Upper lobe of left lung (tissue), 6 donors: ENCODE results near the gene CDK11B. TPM values are rescaled to one million over a fixed set of nuclear protein-coding genes. Genes with fewer than 3 reads are reported as not detected.
A peak's percentile ranks its signal among the peaks of the same experiment; 100 is the strongest.

Experiments used
- ATAC-seq, 2 donors: fragments of 200-7000 bp; cut with Tn5 transposase; one replicate each; pipeline ENCODE4 v1.9.1; 2022; ENCODE audit warnings: mild to moderate bottlenecking in 2 of 2, moderate library complexity in 2 of 2; ENCODE audit not compliant: low FRiP score in 2 of 2
- DNase-seq, 2 donors: peaks; one replicate each; pipeline ENCODE4 v3.0.0-alpha.2; 2019 to 2020
- H3K27ac ChIP-seq, 4 donors: fragments of 200-600 bp; sonication (generic); one replicate each; pipeline ENCODE4 v1.5.1; 2016 to 2019
- H3K27me3 ChIP-seq, 4 donors: fragments of 200-600 bp; sonication (generic); one replicate each; pipeline ENCODE4 v1.5.1; 2017 to 2019
- H3K36me3 ChIP-seq, 4 donors: fragments of 200-600 bp; sonication (generic); one replicate each; pipeline ENCODE4 v1.5.1; 2016 to 2019
- H3K4me1 ChIP-seq, 4 donors: fragments of 200-600 bp; sonication (generic); one replicate each; pipeline ENCODE4 v1.5.1; 2018 to 2019
- H3K4me3 ChIP-seq, 4 donors: fragments of 200-600 bp; sonication (generic); one replicate each; pipeline ENCODE4 v1.5.1; 2017 to 2019; ENCODE audit warnings: mild to moderate bottlenecking in 2 of 4, moderate library complexity in 1 of 4
- H3K9me3 ChIP-seq, 4 donors: fragments of 200-600 bp; sonication (generic); one replicate each; pipeline ENCODE4 v1.5.1; 2018 to 2019
- CTCF ChIP-seq, 6 experiments: fragments of 450-650 bp in 4 of 6; fragments of 200-600 bp in 2 of 6; sonication (generic) in 2 of 6; IDR thresholded peaks; one replicate each; pipeline ENCODE4 v1.5.1; 2016 to 2019; ENCODE audit warnings: antibody characterized with exemption in 6 of 6
- EP300 ChIP-seq, 4 donors: sonication (generic); formaldehyde crosslinking; IDR thresholded peaks; one replicate each; pipeline ENCODE4 v1.5.1; 2017; ENCODE audit warnings: antibody characterized with exemption in 4 of 4, control low read depth in 2 of 4
- POLR2A ChIP-seq, 4 donors: fragments of 450-650 bp; IDR thresholded peaks; one replicate each; pipeline ENCODE4 v1.5.1; 2016 to 2017; ENCODE audit warnings: antibody characterized with exemption in 4 of 4, mild to moderate bottlenecking in 2 of 4
- POLR2AphosphoS5 ChIP-seq, 2 donors: sonication (generic); formaldehyde crosslinking; IDR thresholded peaks; one replicate each; pipeline ENCODE4 v1.5.1; 2017; ENCODE audit warnings: antibody characterized with exemption in 2 of 2
- WGBS, 2 donors: methylation state at CpG; one replicate each; pipeline ENCODE4 v1.1.5; 2017 to 2018; 5-methylcytosine and 5-hydroxymethylcytosine counted together
- total RNA-seq, 6 donors: library from RNA; depleted of rRNA in 4 of 6; stranded (reverse); fragments of >200 nt in 4 of 6; gene quantifications; one replicate each; pipeline versions ENCODE4 v1.1.0 to v1.2.1, GENCODE V29; 2016 to 2021
- donor health status: DM: no; HTN: no; CAD: no; lungs with moderate emphysema.
- donor health status: DM: no; HTN: yes; CAD: no; lungs with severe emphysema.

CDK11B gene
- total RNA-seq, 6 donors from 2014 or later, result 20.8 to 55.5 (median 24.9) TPM

- Histone ChIP-seq H3K9me3 (no peaks in the 10 kb centered on the region), H3K4me1 (peaks cover 7 to 32% (median 18%) of the 10 kb centered on the region in 4 donors), H3K27me3 (peaks cover 0 to 32% (median 13%) of the 10 kb centered on the region in 4 donors), H3K4me3 (peak overlapping the region in 3 of 4 donors; percentile 32 to 33 (median 32)), H3K27ac (peak overlapping the region in 2 of 4 donors; percentile 7 to 88), H3K36me3 (peaks cover 0 to 41% (median 9%) of the 10 kb centered on the region in 4 donors)
- ATAC-seq (no peak), DNase-seq (peak in 1 of 2 donors; percentile 89)
- 60 to 80% methylated on average over 1 to 31 of the region's 53 CpGs for WGBS, 2 donors
- no peak for TF ChIP-seq POLR2AphosphoS5 (IDR thresholded peaks at IDR 0.05)
- TF ChIP-seq EP300 (IDR thresholded peaks at IDR 0.05), result no peak
- no peak for TF ChIP-seq CTCF (IDR thresholded peaks at IDR 0.05)
- no peak for TF ChIP-seq POLR2A (IDR thresholded peaks at IDR 0.05)
These were observed 29.9 kb downstream of the CDK11B start for GRCh38 chr1:1628754-1629429.

GRCh38 chr1:1627829-1628753 is 30.7 kb downstream of the CDK11B start:
- ATAC-seq (no peak), DNase-seq (peak in 1 of 2 donors; percentile 85)
- H3K36me3 ChIP-seq, result peaks cover 0 to 42% (median 9%) of the 10 kb centered on the region in 4 donors
- no peak overlapping the region for H3K27ac ChIP-seq
- H3K27me3 ChIP-seq, result peaks cover 0 to 32% (median 13%) of the 10 kb centered on the region in 4 donors
- H3K9me3 ChIP-seq, result no peaks in the 10 kb centered on the region
- TF ChIP-seq EP300 (IDR thresholded peaks at IDR 0.05) (no peak), POLR2A (IDR thresholded peaks at IDR 0.05) (no peak), CTCF (IDR thresholded peaks at IDR 0.05) (no peak), POLR2AphosphoS5 (IDR thresholded peaks at IDR 0.05) (no peak)
- H3K4me1 ChIP-seq, result peaks cover 7 to 32% (median 18%) of the 10 kb centered on the region in 4 donors
- H3K4me3 ChIP-seq, result no peak overlapping the region
- whole genome bisulfite sequencing, 2 donors, result 93 to 95% methylated on average over 11 to 33 of the region's 53 CpGs

GRCh38 chr1:1627261-1627828 is 31.5 kb downstream of the CDK11B start:
- Histone ChIP-seq H3K27me3 (peaks cover 0 to 32% (median 13%) of the 10 kb centered on the region in 4 donors), H3K4me3 (no peak overlapping the region), H3K36me3 (peaks cover 0 to 42% (median 9%) of the 10 kb centered on the region in 4 donors), H3K4me1 (peaks cover 7 to 32% (median 18%) of the 10 kb centered on the region in 4 donors), H3K9me3 (no peaks in the 10 kb centered on the region), H3K27ac (no peak overlapping the region)
- ATAC-seq (no peak), DNase-seq (peak in 1 of 2 donors; percentile 82)
- no peak for TF ChIP-seq POLR2A (IDR thresholded peaks at IDR 0.05)
- TF ChIP-seq CTCF (IDR thresholded peaks at IDR 0.05), result no peak
- TF ChIP-seq EP300 (IDR thresholded peaks at IDR 0.05), result no peak
- TF ChIP-seq POLR2AphosphoS5 (IDR thresholded peaks at IDR 0.05), result no peak
- WGBS, 2 donors, result 85 to 93% methylated on average over 13 to 19 of the region's 37 CpGs

GRCh38 chr1:1626207-1627141 is 32.3 kb downstream of the CDK11B start:
- DNase-seq, result peak in 1 of 2 donors; percentile 84
- no peak overlapping the region for H3K27ac ChIP-seq
- H3K36me3 ChIP-seq, result peaks cover 0 to 42% (median 9%) of the 10 kb centered on the region in 4 donors

More at GRCh38 chr1:1626207-1627141, 32.3 kb downstream of the CDK11B start:
- TF ChIP-seq POLR2A (IDR thresholded peaks at IDR 0.05), result no peak
- TF ChIP-seq CTCF (IDR thresholded peaks at IDR 0.05), result no peak
- no peak for TF ChIP-seq EP300 (IDR thresholded peaks at IDR 0.05)
- no peak for TF ChIP-seq POLR2AphosphoS5 (IDR thresholded peaks at IDR 0.05)
- Histone ChIP-seq H3K27me3 (peaks cover 0 to 25% (median 5%) of the 10 kb centered on the region in 4 donors), H3K9me3 (no peaks in the 10 kb centered on the region), H3K4me3 (no peak overlapping the region), H3K4me1 (peaks cover 0 to 23% (median 10%) of the 10 kb centered on the region in 4 donors)
- ATAC-seq, result no peak
- WGBS, 2 donors, result 96 to 98% methylated on average over 27 to 42 of the region's 48 CpGs
